Stimulated activated CD4-positive, alpha-beta T cell treated with anti-CD3 and anti-CD28 coated beads, Interleukin-15, amount 100 ng/mL, for 48 hours (primary cell): Measurements from ENCODE around the gene CADM2.

ENCODE experiments used
- DNase-seq, 2 donors: peaks; one replicate each; pipeline ENCODE4 v3.0.0-alpha.2; 2020; ENCODE audit warnings: low read depth in 2 of 2

Gene CADM2

GRCh38 chr3:85189731-85190130 is 230.9 kb downstream of the CADM2 start:
- DNase-seq = no peak

GRCh38 chr3:85193565-85193964 is 234.8 kb downstream of the CADM2 start:
- no peak for DNase-seq

- DNase-seq = no peak
These were observed 249.9 kb downstream of the CADM2 start for GRCh38 chr3:85208650-85209049.

- no peak for DNase-seq
These were observed 251.8 kb downstream of the CADM2 start for GRCh38 chr3:85210540-85210939.

GRCh38 chr3:85228966-85229365 is 270.2 kb downstream of the CADM2 start:
- DNase-seq = no peak

GRCh38 chr3:85244091-85244490 is 285.3 kb downstream of the CADM2 start:
- DNase-seq = no peak

GRCh38 chr3:85244519-85244918 is 285.7 kb downstream of the CADM2 start:
- DNase-seq = no peak

GRCh38 chr3:85251766-85252165 is 293.0 kb downstream of the CADM2 start:
- no peak for DNase-seq

GRCh38 chr3:85252686-85253085 is 293.9 kb downstream of the CADM2 start:
- no peak for DNase-seq

GRCh38 chr3:85254738-85255137 is 295.9 kb downstream of the CADM2 start:
- DNase-seq = no peak

GRCh38 chr3:85255949-85256348 is 297.2 kb downstream of the CADM2 start:
- DNase-seq = no peak

GRCh38 chr3:85258326-85258725 is 299.5 kb downstream of the CADM2 start:
- DNase-seq = no peak

GRCh38 chr3:85258819-85259218 is 300.0 kb downstream of the CADM2 start:
- DNase-seq = no peak

GRCh38 chr3:85259748-85260147 is 301.0 kb downstream of the CADM2 start:
- DNase-seq = no peak

GRCh38 chr3:85264381-85264780 is 305.6 kb downstream of the CADM2 start:
- no peak for DNase-seq

- DNase-seq = no peak
These were observed 311.7 kb downstream of the CADM2 start for GRCh38 chr3:85270488-85270887.

GRCh38 chr3:85271911-85272310 is 313.1 kb downstream of the CADM2 start:
- DNase-seq = no peak

- no peak for DNase-seq
These were observed 329.5 kb downstream of the CADM2 start for GRCh38 chr3:85288257-85288656.

GRCh38 chr3:85297291-85297690 is 338.5 kb downstream of the CADM2 start:
- no peak for DNase-seq

GRCh38 chr3:85298032-85298431 is 339.2 kb downstream of the CADM2 start:
- DNase-seq = no peak

GRCh38 chr3:85303156-85303555 is 344.4 kb downstream of the CADM2 start:
- no peak for DNase-seq

- no peak for DNase-seq
These were observed 345.7 kb downstream of the CADM2 start for GRCh38 chr3:85304360-85304964.

GRCh38 chr3:85312331-85312730 is 353.5 kb downstream of the CADM2 start:
- DNase-seq = no peak

- DNase-seq = no peak
These were observed 354.6 kb downstream of the CADM2 start for GRCh38 chr3:85313380-85313779.
